NCI-H2029 (cell line): ENCODE measurements around the gene USP17L12.
"Not testable (repeated sequence)": the region's sequence is repeated elsewhere in the genome, so short reads cannot be mapped to it uniquely, and the experiment has no call there.

Experiments
- DNase-seq: peaks from one replicate; lab custom pipeline; 2025; lab: John Stamatoyannopoulos, UW

USP17L12 gene, protein sequence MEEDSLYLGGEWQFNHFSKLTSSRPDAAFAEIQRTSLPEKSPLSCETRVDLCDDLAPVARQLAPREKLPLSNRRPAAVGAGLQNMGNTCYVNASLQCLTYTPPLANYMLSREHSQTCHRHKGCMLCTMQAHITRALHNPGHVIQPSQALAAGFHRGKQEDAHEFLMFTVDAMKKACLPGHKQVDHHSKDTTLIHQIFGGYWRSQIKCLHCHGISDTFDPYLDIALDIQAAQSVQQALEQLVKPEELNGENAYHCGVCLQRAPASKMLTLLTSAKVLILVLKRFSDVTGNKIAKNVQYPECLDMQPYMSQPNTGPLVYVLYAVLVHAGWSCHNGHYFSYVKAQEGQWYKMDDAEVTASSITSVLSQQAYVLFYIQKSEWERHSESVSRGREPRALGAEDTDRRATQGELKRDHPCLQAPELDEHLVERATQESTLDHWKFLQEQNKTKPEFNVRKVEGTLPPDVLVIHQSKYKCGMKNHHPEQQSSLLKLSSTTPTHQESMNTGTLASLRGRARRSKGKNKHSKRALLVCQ

DNA sequence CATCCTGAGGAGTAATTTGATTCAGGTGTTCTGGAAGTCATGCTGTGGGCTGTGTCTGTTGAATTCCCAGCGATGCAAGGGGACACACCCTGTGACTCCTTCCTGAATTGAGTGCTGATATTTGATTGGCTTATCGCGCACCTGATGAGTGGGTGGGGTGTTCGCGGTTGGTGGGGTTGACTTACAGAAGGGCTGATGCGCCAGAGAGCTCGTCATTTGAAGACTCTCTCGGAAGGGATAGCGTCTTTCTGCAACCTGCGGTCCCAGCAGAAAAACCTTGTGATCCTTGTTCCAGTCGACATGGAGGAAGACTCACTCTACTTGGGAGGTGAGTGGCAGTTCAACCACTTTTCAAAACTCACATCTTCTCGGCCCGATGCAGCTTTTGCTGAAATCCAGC is at the start of gene USP17L12:
USP17L12 (plus strand) TSS at position 301 of the 400 bp plus-strand sequence; CDS start at position 301, 0 bp downstream.
- not testable (repeated sequence) for DNase-seq

DNA sequence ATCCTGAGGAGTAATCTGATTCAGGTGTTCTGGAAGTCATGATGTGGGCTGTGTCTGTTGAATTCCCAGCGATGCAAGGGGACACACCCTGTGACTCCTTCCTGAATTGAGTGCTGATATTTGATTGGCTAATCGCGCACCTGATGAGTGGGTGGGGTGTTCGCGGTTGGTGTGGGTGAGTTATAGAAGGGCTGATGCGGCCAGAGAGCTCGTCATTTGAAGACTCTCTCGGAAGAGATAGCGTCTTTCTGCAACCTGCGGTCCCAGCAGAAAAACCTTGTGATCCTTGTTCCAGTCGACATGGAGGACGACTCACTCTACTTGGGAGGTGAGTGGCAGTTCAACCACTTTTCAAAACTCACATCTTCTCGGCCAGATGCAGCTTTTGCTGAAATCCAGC is 9.6 kb upstream of the USP17L12 start, which contains the start of gene USP17L10:
USP17L10 (plus strand) TSS at position 301 of the 400 bp plus-strand sequence; CDS start at position 301, 0 bp downstream.
- DNase-seq = not testable (repeated sequence)

DNA sequence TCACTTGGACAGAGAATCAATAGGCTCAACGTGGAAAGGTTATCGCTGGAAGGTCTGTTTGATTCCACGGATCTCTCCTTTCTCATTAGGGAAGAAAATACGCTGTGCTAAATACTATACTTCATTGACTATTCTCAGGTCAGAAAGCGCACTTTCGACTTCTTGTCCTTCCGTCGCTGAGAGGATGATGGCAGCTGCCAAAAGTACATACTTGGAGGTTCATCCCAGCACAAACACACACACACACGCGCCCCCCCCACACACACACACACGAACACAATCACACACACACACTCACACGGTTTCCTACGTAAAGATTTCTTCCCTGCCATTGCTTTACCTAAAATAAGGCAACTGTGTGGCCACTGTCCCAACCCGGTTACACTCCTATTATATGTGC is 5.3 kb upstream of the USP17L12 start:
- not testable (repeated sequence) for DNase-seq

DNA sequence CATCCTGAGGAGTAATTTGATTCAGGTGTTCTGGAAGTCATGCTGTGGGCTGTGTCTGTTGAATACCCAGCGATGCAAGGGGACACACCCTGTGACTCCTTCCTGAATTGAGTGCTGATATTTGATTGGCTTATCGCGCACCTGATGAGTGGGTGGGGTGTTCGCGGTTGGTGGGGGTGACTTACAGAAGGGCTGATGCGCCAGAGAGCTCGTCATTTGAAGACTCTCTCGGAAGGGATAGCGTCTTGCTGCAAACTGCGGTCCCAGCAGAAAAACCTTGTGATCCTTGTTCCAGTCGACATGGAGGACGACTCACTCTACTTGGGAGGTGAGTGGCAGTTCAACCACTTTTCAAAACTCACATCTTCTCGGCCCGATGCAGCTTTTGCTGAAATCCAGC is 4.8 kb upstream of the USP17L12 start, which contains the start of gene USP17L11:
USP17L11 (plus strand) TSS at position 301 of the 400 bp plus-strand sequence; CDS start at position 301, 0 bp downstream.
- not testable (repeated sequence) for DNase-seq

DNA sequence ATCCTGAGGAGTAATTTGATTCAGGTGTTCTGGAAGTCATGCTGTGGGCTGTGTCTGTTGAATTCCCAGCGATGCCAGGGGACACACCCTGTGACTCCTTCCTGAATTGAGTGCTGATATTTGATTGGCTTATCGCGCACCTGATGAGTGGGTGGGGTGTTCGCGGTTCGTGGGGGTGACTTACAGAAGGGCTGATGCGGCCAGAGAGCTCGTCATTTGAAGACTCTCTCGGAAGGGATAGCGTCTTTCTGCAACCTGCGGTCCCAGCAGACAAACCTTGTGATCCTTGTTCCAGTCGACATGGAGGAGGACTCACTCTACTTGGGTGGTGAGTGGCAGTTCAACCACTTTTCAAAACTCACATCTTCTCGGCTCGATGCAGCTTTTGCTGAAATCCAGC is 4.6 kb downstream of the USP17L12 start, which contains the start of gene USP17L13:
USP17L13 (plus strand) TSS at position 301 of the 400 bp plus-strand sequence; CDS start at position 301, 0 bp downstream.
- DNase-seq = not testable (repeated sequence)

DNA sequence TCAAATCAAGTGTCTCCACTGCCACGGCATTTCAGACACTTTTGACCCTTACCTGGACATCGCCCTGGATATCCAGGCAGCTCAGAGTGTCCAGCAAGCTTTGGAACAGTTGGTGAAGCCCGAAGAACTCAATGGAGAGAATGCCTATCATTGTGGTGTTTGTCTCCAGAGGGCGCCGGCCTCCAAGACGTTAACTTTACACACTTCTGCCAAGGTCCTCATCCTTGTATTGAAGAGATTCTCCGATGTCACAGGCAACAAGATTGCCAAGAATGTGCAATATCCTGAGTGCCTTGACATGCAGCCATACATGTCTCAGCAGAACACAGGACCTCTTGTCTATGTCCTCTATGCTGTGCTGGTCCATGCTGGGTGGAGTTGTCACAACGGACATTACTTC is 10.3 kb downstream of the USP17L12 start:
- not testable (repeated sequence) for DNase-seq

DNA sequence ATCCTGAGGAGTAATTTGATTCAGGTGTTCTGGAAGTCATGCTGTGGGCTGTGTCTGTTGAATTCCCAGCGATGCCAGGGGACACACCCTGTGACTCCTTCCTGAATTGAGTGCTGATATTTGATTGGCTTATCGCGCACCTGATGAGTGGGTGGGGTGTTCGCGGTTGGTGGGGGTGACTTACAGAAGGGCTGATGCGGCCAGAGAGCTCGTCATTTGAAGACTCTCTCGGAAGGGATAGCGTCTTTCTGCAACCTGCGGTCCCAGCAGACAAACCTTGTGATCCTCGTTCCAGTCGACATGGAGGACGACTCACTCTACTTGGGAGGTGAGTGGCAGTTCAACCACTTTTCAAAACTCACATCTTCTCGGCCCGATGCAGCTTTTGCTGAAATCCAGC is 14.1 kb downstream of the USP17L12 start, which contains the start of gene USP17L15:
USP17L15 (plus strand) TSS at position 301 of the 400 bp plus-strand sequence; CDS start at position 301, 0 bp downstream.
- DNase-seq = not testable (repeated sequence)

DNA sequence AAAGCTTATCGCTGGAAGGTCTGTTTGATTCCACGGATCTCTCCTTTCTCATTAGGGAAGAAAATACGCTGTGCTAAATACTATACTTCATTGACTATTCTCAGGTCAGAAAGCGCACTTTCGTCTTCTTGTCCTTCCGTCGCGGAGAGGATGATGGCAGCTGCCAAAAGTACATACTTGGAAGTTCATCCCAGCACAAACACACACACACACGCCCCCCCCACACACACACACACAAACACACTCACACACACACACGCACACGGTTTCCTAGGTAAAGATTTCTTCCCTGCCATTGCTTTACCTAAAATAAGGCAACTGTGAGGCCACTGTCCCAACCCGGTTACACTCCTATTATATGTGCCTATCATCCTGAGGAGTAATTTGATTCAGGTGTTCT is 18.5 kb downstream of the USP17L12 start:
- not testable (repeated sequence) for DNase-seq

DNA sequence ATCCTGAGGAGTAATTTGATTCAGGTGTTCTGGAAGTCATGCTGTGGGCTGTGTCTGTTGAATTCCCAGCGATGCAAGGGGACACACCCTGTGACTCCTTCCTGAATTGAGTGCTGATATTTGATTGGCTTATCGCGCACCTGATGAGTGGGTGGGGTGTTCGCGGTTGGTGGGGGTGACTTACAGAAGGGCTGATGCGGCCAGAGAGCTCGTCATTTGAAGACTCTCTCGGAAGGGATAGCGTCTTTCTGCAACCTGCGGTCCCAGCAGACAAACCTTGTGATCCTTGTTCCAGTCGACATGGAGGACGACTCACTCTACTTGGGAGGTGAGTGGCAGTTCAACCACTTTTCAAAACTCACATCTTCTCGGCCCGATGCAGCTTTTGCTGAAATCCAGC is 23.6 kb downstream of the USP17L12 start, which contains the start of gene USP17L17:
USP17L17 (plus strand) TSS at position 301 of the 400 bp plus-strand sequence; CDS start at position 301, 0 bp downstream.
- not testable (repeated sequence) for DNase-seq

DNA sequence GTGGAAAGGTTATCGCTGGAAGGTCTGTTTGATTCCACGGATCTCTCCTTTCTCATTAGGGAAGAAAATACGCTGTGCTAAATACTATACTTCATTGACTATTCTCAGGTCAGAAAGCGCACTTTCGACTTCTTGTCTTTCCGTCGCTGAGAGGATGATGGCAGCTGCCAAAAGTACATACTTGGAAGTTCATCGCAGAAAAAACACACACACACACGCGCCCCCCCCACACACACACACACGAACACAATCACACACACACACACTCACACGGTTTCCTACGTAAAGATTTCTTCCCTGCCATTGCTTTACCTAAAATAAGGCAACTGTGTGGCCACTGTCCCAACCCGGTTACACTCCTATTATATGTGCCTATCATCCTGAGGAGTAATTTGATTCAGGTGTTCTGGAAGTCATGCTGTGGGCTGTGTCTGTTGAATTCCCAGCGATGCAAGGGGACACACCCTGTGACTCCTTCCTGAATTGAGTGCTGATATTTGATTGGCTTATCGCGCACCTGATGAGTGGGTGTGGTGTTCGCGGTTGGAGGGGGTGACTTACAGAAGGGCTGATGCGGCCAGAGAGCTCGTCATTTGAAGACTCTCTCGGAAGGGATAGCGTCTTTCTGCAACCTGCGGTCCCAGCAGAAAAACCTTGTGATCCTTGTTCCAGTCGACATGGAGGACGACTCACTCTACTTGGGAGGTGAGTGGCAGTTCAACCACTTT is 28.2 kb downstream of the USP17L12 start, which contains the start of gene USP17L18:
USP17L18 (plus strand) TSS at position 678 of the 728 bp plus-strand sequence; CDS start at position 678, 0 bp downstream.
- DNase-seq = not testable (repeated sequence)

DNA sequence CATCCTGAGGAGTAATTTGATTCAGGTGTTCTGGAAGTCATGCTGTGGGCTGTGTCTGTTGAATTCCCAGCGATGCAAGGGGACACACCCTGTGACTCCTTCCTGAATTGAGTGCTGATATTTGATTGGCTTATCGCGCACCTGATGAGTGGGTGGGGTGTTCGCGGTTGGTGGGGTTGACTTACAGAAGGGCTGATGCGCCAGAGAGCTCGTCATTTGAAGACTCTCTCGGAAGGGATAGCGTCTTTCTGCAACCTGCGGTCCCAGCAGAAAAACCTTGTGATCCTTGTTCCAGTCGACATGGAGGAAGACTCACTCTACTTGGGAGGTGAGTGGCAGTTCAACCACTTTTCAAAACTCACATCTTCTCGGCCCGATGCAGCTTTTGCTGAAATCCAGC is 33.1 kb downstream of the USP17L12 start, which contains the start of gene USP17L19:
USP17L19 (plus strand) TSS at position 301 of the 400 bp plus-strand sequence; CDS start at position 301, 0 bp downstream.
- DNase-seq = not testable (repeated sequence)

DNA sequence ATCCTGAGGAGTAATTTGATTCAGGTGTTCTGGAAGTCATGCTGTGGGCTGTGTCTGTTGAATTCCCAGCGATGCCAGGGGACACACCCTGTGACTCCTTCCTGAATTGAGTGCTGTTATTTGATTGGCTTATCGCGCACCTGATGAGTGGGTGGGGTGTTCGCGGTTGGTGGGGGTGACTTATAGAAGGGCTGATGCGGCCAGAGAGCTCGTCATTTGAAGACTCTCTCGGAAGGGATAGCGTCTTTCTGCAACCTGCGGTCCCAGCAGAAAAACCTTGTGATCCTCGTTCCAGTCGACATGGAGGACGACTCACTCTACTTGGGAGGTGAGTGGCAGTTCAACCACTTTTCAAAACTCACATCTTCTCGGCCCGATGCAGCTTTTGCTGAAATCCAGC is 37.9 kb downstream of the USP17L12 start, which contains the start of gene USP17L20:
USP17L20 (plus strand) TSS at position 301 of the 400 bp plus-strand sequence; CDS start at position 301, 0 bp downstream.
- DNase-seq = not testable (repeated sequence)

DNA sequence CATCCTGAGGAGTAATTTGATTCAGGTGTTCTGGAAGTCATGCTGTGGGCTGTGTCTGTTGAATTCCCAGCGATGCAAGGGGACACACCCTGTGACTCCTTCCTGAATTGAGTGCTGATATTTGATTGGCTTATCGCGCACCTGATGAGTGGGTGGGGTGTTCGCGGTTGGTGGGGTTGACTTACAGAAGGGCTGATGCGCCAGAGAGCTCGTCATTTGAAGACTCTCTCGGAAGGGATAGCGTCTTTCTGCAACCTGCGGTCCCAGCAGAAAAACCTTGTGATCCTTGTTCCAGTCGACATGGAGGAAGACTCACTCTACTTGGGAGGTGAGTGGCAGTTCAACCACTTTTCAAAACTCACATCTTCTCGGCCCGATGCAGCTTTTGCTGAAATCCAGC is 42.6 kb downstream of the USP17L12 start, which contains the start of gene USP17L21:
USP17L21 (plus strand) TSS at position 301 of the 400 bp plus-strand sequence; CDS start at position 301, 0 bp downstream.
- DNase-seq = not testable (repeated sequence)

DNA sequence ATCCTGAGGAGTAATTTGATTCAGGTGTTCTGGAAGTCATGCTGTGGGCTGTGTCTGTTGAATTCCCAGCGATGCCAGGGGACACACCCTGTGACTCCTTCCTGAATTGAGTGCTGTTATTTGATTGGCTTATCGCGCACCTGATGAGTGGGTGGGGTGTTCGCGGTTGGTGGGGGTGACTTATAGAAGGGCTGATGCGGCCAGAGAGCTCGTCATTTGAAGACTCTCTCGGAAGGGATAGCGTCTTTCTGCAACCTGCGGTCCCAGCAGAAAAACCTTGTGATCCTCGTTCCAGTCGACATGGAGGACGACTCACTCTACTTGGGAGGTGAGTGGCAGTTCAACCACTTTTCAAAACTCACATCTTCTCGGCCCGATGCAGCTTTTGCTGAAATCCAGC is 47.4 kb downstream of the USP17L12 start, which contains the start of gene USP17L22:
USP17L22 (plus strand) TSS at position 301 of the 400 bp plus-strand sequence; CDS start at position 301, 0 bp downstream.
- DNase-seq = not testable (repeated sequence)
